Measurements from ENCODE around the gene TMEM18.

The TMEM18 gene

GRCh38 chr2:647003-647560 is 30.1 kb downstream of the TMEM18 start:
- no peak for DNase-seq (ENCODE audit: low spot score)
- TF ChIP-seq CTCF (IDR thresholded peaks at IDR 0.05; ENCODE audit: borderline replicate concordance, control extremely low read depth, extremely low read depth, insufficient read depth, missing control alignments) = no peak
- in situ Hi-C loops (cut with MboI; ENCODE audit: low sequenced_read_pairs, unreplicated experiment) = no loop called here

DNA sequence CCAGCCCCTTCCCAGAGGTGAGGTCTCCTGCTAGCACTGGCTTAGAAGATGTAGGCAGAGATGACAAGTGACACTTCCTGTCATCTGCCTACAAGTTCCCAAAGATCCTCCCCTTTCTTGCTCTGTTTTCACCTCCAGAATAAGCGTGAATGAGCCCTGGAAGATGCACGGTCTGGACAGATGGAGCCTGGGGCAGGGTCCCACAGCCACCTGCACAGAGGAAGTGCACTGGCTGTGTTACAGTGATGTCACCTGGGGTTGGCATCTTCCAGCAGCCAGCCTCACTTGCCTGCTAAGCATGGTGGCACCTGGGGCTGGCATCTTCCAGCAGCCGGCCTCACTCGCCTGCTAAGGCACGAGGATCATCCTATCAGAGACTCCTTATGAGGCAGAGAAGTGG is 32.3 kb downstream of the TMEM18 start:
- DNase-seq (ENCODE audit: low spot score) = no peak
- in situ Hi-C loops (cut with MboI; ENCODE audit: low sequenced_read_pairs, unreplicated experiment) = no loop called here

DNA sequence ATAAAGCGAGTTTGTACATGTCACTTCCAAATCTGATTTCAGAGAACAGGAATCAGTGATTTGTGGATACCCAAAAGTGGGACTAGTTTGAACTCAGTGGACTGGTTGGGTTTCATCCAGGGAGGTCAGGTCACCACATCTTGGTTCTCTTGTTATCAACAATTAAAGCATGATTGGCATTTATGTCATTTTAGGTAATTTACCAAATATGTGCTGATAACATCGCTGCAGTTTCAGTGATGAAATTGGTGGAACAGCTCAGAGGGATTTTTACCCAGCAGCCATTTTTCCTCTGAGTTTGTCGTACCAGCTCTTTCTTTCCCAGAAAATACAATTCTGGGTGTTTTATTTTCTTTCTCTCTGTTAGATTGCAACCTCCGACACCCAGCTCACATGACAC is 33.4 kb downstream of the TMEM18 start:
- no peak for DNase-seq (ENCODE audit: low spot score)
- TF ChIP-seq CTCF (IDR thresholded peaks at IDR 0.05; ENCODE audit: borderline replicate concordance, control extremely low read depth, extremely low read depth, insufficient read depth, missing control alignments) = no peak
- in situ Hi-C loops (cut with MboI; ENCODE audit: low sequenced_read_pairs, unreplicated experiment) = no loop called here

More for the DNA sequence above, 32.3 kb downstream of the TMEM18 start:
- no peak for TF ChIP-seq CTCF (IDR thresholded peaks at IDR 0.05; ENCODE audit: borderline replicate concordance, control extremely low read depth, extremely low read depth, insufficient read depth, missing control alignments)

GRCh38 chr2:643334-643733 is 33.9 kb downstream of the TMEM18 start:
- in situ Hi-C loops (cut with MboI; ENCODE audit: low sequenced_read_pairs, unreplicated experiment) = no loop called here
- no peak for DNase-seq (ENCODE audit: low spot score)
- TF ChIP-seq CTCF (IDR thresholded peaks at IDR 0.05; ENCODE audit: borderline replicate concordance, control extremely low read depth, extremely low read depth, insufficient read depth, missing control alignments) = no peak

- TF ChIP-seq CTCF (IDR thresholded peaks at IDR 0.05; ENCODE audit: borderline replicate concordance, control extremely low read depth, extremely low read depth, insufficient read depth, missing control alignments) = no peak
- in situ Hi-C loops (cut with MboI; ENCODE audit: low sequenced_read_pairs, unreplicated experiment) = no loop called here
- DNase-seq (ENCODE audit: low spot score) = no peak
These were observed 35.1 kb downstream of the TMEM18 start for GRCh38 chr2:641872-642815.

GRCh38 chr2:641164-641871 is 35.9 kb downstream of the TMEM18 start:
- TF ChIP-seq CTCF (IDR thresholded peaks at IDR 0.05; ENCODE audit: borderline replicate concordance, control extremely low read depth, extremely low read depth, insufficient read depth, missing control alignments) = no peak
- in situ Hi-C loops (cut with MboI; ENCODE audit: low sequenced_read_pairs, unreplicated experiment) = no loop called here
- DNase-seq (ENCODE audit: low spot score) = no peak
